HG03469 (cell line): Measurements from ENCODE around the gene TK1.
"Not testable (repeated sequence)": the region's sequence is repeated elsewhere in the genome, so short reads cannot be mapped to it uniquely, and the experiment has no call there.

Experiments
- ATAC-seq: cut with Tn5 transposase; IDR thresholded peaks from one replicate; pipeline ENCODE4 v1.9.1; 2021; ENCODE audit warnings: mild to moderate bottlenecking, moderate library complexity, moderate number of reproducible peaks; ENCODE audit not compliant: unreplicated experiment

Gene TK1

GRCh38 chr17:78186692-78187595 is at the start of gene TK1, which contains the start of gene AFMID:
TK1 (minus strand) TSS chr17:78187052; CDS start chr17:78186994, 58 bp downstream.
AFMID (plus strand) TSS chr17:78187362; CDS start chr17:78187371, 9 bp downstream.
- ATAC-seq = peak; percentile 61

GRCh38 chr17:78235885-78236284 is 49.0 kb upstream of the TK1 start:
- ATAC-seq = no peak

GRCh38 chr17:78235022-78235421 is 48.2 kb upstream of the TK1 start:
- not testable (repeated sequence) for ATAC-seq

GRCh38 chr17:78234261-78234865 is 47.5 kb upstream of the TK1 start:
- no peak for ATAC-seq

- no peak for ATAC-seq
Observed at GRCh38 chr17:78233678-78234077, 46.8 kb upstream of the TK1 start.

- no peak for ATAC-seq
Observed at GRCh38 chr17:78232859-78233173, 46.0 kb upstream of the TK1 start.

- no peak for ATAC-seq
Observed at GRCh38 chr17:78231991-78232858, 45.4 kb upstream of the TK1 start.

GRCh38 chr17:78230996-78231935 is 44.4 kb upstream of the TK1 start, which contains the start of gene TMEM235:
TMEM235 (plus strand) TSS chr17:78231631; CDS start chr17:78232024, 393 bp downstream.
- no peak for ATAC-seq

- no peak for ATAC-seq
Observed at GRCh38 chr17:78230252-78230962, 43.6 kb upstream of the TK1 start.

- no peak for ATAC-seq
Observed at GRCh38 chr17:78228176-78228575, 41.3 kb upstream of the TK1 start.

- no peak for ATAC-seq
Observed at GRCh38 chr17:78227455-78227916, 40.6 kb upstream of the TK1 start.

- ATAC-seq = no peak
Observed at GRCh38 chr17:78226759-78227454, 40.1 kb upstream of the TK1 start.

GRCh38 chr17:78226055-78226758 is 39.4 kb upstream of the TK1 start:
- no peak for ATAC-seq

GRCh38 chr17:78225088-78225865 is 38.4 kb upstream of the TK1 start:
- no peak for ATAC-seq

GRCh38 chr17:78224231-78225087 is 37.6 kb upstream of the TK1 start:
- ATAC-seq = no peak

GRCh38 chr17:78223765-78224164 is 36.9 kb upstream of the TK1 start:
- no peak for ATAC-seq
